Measurements from ENCODE around the gene SDK1. TPM values are rescaled to one million over a fixed set of nuclear protein-coding genes. Genes with fewer than 3 reads are reported as not detected.

The SDK1 gene
- total and polyA plus RNA-seq, 4 donors, result 1.9 to 46.3 (median 12.4) TPM

DNA sequence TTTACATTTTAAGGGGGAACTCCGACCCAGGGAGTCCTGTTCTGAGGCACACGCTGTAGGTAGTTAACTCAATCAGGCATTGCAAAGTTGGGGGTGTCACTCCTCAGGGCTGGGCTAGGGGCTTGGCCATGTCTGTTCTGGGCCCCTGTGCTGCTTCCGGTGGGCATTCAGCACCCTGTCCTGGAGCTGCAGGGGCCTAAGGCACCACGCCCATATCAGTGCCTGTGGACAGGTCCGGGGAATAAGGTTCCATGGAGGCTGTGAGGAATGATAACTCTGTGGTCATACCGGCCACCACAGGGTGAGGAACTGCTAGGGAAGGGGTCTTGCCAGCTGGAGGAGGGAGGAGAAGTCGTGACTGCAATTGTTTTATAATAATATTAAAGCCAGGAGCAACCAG, 842.0 kb downstream of the SDK1 start:
- Histone ChIP-seq H3K4me1 (ENCODE audit: control insufficient read depth in 1 of 2, insufficient read depth in 2 of 2, low read length in 2 of 2) (no peaks in the 10 kb centered on the region), H3K27me3 (ENCODE audit: control insufficient read depth in 1 of 2, insufficient read depth in 2 of 2, low read length in 1 of 2) (no peaks in the 10 kb centered on the region), H3K9me3 (ENCODE audit: control insufficient read depth, low read length) (no peaks in the 10 kb centered on the region), H3K4me3 (ENCODE audit: low read length in 2 of 2) (no peak overlapping the region), H3K36me3 (ENCODE audit: control insufficient read depth in 1 of 2, insufficient read depth in 2 of 2, low read length in 1 of 2) (no peaks in the 10 kb centered on the region), H3K27ac (ENCODE audit: low read depth in 1 of 2, low read length in 2 of 2) (no peak overlapping the region)
- DNase-seq, result peak in 1 of 2 donors; percentile 32
- ATAC-seq (ENCODE audit: low FRiP score), result no peak
- intact Hi-C loops (cut with DNase I), result no loop called here
- 85 to 95% methylated on average over 7 of the region's 7 CpGs for WGBS, 2 donors

DNA sequence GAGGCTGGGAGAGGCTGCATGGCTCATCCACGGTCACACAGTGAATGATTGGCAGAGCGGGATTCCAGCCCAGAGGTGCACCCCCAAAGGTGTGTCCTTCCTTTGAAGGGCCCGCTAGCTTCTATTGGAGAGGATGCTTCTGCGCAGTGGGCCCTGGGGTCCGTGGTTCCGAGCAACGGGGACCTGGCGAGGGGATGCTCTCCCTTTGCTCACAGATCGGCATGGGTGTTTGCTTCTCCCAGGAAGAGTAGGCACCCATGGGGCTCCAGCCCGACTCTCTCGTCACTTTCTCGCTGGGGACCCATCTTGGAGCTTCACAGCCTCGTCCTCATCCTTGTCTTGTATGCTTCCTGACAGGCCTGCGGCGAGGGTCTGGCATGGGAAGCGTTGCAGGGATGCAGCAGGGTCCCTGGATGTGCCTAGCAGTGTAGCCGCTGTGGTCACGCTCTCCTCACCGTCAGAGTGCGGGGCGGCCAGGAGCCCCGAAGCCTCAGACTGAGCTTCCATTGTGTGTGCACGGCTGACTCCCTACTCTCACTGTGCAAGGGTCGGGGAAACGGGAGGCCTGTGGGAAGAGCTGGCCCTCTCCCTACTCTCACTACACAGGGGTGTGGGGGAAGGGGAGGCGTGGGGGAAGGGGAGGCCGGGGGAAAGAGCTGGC, 842.6 kb downstream of the SDK1 start:
- intact Hi-C loops (cut with DNase I), result no loop called here
- peaks cover 0 to 1% of the 10 kb centered on the region in 2 donors for H3K36me3 ChIP-seq (ENCODE audit: control insufficient read depth in 1 of 2, insufficient read depth in 2 of 2, low read length in 1 of 2)
- no peak overlapping the region for H3K4me3 ChIP-seq (ENCODE audit: low read length in 2 of 2)
- ATAC-seq (ENCODE audit: low FRiP score) (no peak), DNase-seq (peak; percentile 45 to 67)
- 93 to 94% methylated on average over 27 of the region's 27 CpGs for WGBS, 2 donors
- H3K4me1 ChIP-seq (ENCODE audit: control insufficient read depth in 1 of 2, insufficient read depth in 2 of 2, low read length in 2 of 2), result no peaks in the 10 kb centered on the region
- no peaks in the 10 kb centered on the region for H3K9me3 ChIP-seq (ENCODE audit: control insufficient read depth, low read length)
- H3K27ac ChIP-seq (ENCODE audit: low read depth in 1 of 2, low read length in 2 of 2), result no peak overlapping the region
- H3K27me3 ChIP-seq (ENCODE audit: control insufficient read depth in 1 of 2, insufficient read depth in 2 of 2, low read length in 1 of 2), result no peaks in the 10 kb centered on the region

DNA sequence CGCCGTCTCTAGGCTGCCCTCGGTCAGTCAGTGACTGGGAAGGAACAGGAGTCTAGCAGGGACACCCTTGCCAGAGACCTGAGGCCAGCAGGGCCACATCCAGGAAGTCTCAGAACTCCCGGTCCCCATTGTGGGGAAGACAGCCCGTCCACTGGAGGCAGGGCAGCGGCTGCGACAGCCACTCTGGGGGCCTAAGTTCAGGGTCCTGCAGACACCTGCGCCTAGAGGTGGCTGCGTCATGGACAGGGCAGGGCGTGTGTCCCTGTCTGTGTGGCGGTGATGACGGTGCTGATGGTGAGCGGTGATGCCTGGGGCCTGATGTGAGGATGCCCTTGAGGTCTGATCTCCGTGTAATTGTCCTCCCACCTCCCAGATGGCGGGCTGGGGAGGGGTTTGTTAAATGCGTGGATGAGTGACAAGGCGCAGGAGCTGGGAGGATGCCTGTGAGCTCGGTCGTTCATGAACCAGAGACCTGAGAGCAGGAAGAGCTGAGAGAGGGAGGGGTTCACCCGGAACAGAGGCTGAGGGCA, 843.2 kb downstream of the SDK1 start:
- Histone ChIP-seq H3K4me1 (ENCODE audit: control insufficient read depth in 1 of 2, insufficient read depth in 2 of 2, low read length in 2 of 2) (no peaks in the 10 kb centered on the region), H3K27me3 (ENCODE audit: control insufficient read depth in 1 of 2, insufficient read depth in 2 of 2, low read length in 1 of 2) (no peaks in the 10 kb centered on the region), H3K9me3 (ENCODE audit: control insufficient read depth, low read length) (no peaks in the 10 kb centered on the region), H3K4me3 (ENCODE audit: low read length in 2 of 2) (no peak overlapping the region), H3K27ac (ENCODE audit: low read depth in 1 of 2, low read length in 2 of 2) (no peak overlapping the region), H3K36me3 (ENCODE audit: control insufficient read depth in 1 of 2, insufficient read depth in 2 of 2, low read length in 1 of 2) (peaks cover 0 to 1% of the 10 kb centered on the region in 2 donors)
- 47 to 52% methylated on average over 19 to 20 of the region's 20 CpGs for WGBS, 2 donors
- intact Hi-C loops (cut with DNase I), result no loop called here
- peak; percentile 45 to 51 for DNase-seq
- no peak for ATAC-seq (ENCODE audit: low FRiP score)

DNA sequence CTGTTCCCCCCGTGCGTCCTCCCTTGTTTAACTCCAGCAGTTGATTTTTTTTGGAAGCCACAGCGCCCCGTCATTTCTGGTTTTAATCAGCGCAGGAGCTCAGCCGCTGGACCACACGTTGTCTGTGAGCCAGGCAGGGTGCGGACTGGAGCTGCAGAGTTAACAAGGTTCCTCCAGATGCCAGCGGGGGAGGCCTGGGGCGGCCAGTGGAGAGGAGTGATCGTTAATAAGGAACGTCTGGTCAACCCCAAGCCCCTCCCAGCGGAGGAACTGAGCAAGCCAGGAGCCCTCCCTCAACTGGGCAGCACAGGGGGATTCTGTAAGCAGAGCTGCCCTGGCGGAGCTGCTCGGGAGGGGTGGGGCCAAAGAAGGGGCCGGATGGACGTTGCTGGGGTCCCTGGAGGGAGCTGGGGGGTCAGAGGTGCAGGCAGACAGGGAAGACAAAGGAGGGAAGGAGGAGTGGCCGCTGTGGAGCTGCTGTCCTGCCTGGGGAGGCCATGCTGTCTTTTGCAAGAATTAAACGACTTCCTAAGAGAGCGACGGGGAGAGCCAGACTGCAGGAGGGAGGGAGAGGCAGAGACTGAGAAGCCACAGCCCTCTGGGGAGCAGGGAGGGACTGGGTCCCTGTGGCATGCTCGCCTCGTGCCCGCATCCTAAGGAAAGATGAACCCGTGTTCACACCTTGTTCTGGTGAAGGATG, 843.9 kb downstream of the SDK1 start:
- H3K27ac ChIP-seq (ENCODE audit: low read depth in 1 of 2, low read length in 2 of 2), result no peak overlapping the region
- H3K9me3 ChIP-seq (ENCODE audit: control insufficient read depth, low read length), result no peaks in the 10 kb centered on the region
- peak; percentile 66 for ATAC-seq (ENCODE audit: low FRiP score)
- intact Hi-C loops (cut with DNase I), result no loop called here
- WGBS, 2 donors, result 15 to 16% methylated on average over 25 of the region's 25 CpGs
- no peaks in the 10 kb centered on the region for H3K27me3 ChIP-seq (ENCODE audit: control insufficient read depth in 1 of 2, insufficient read depth in 2 of 2, low read length in 1 of 2)
- no peak overlapping the region for H3K4me3 ChIP-seq (ENCODE audit: low read length in 2 of 2)
- DNase-seq, result peak; percentile 67 to 81
- no peaks in the 10 kb centered on the region for H3K4me1 ChIP-seq (ENCODE audit: control insufficient read depth in 1 of 2, insufficient read depth in 2 of 2, low read length in 2 of 2)
- H3K36me3 ChIP-seq (ENCODE audit: control insufficient read depth in 1 of 2, insufficient read depth in 2 of 2, low read length in 1 of 2), result peaks cover 0 to 1% of the 10 kb centered on the region in 2 donors

DNA sequence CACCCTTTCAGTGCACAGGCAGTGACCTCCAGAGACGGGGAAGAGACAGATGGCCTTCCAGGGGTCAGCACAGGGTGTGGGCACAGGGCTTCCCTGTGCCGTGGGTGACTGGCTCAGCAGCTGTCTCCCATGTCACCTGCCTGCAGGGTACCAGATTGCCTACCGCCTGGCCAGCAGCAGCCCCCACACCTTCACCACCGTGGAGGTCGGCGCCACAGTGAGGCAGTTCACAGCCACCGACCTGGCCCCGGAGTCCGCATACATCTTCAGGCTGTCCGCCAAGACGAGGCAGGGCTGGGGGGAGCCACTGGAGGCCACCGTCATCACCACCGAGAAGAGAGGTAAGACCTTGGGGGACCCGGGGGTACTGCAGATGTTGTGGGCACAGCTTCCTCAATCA, 844.5 kb downstream of the SDK1 start:
- intact Hi-C loops (cut with DNase I), result no loop called here
- ATAC-seq (ENCODE audit: low FRiP score) (no peak), DNase-seq (peak; percentile 42 to 71)
- no peak overlapping the region for H3K4me3 ChIP-seq (ENCODE audit: low read length in 2 of 2)
- H3K9me3 ChIP-seq (ENCODE audit: control insufficient read depth, low read length), result no peaks in the 10 kb centered on the region
- peaks cover 0 to 1% of the 10 kb centered on the region in 2 donors for H3K36me3 ChIP-seq (ENCODE audit: control insufficient read depth in 1 of 2, insufficient read depth in 2 of 2, low read length in 1 of 2)
- whole genome bisulfite sequencing, 2 donors, result 93% methylated on average over 14 of the region's 14 CpGs
- H3K4me1 ChIP-seq (ENCODE audit: control insufficient read depth in 1 of 2, insufficient read depth in 2 of 2, low read length in 2 of 2), result no peaks in the 10 kb centered on the region
- H3K27ac ChIP-seq (ENCODE audit: low read depth in 1 of 2, low read length in 2 of 2), result no peak overlapping the region
- no peaks in the 10 kb centered on the region for H3K27me3 ChIP-seq (ENCODE audit: control insufficient read depth in 1 of 2, insufficient read depth in 2 of 2, low read length in 1 of 2)

DNA sequence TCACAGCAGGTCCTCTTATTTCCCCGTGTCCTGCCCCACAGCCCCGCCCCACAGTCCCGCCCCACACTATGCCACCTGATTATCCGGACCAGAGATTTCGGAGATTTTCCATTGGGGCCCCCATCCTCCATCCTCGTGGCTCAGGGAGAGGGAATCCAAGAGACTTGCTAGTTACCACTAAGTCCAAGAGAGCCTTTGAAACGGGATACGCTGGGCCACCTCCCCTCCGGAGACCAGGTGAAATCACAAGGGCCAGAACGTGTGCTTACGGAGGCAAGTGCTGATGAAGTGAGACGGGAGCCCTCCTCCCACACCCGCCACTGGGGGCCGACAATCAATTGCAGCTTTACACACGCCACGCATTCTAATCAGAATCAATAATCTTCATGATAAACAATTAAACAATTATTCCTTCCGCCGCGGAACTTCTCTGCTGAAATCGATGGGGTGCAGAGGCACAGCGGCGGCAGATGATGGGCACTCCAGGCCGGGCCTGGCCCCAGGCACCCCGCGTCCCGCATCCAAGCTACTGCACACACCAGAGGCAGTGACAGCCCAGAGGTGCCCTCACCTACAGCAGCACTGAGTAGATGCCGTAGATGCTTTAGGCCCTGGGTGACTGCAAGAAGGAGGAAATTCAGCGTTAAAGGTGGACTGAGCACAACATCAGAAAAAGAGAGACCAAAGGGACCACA, 847.0 kb downstream of the SDK1 start:
- ATAC-seq (ENCODE audit: low FRiP score), result no peak
- no peak overlapping the region for H3K27ac ChIP-seq (ENCODE audit: low read depth in 1 of 2, low read length in 2 of 2)
- intact Hi-C loops (cut with DNase I), result no loop called here
- no peaks in the 10 kb centered on the region for H3K4me1 ChIP-seq (ENCODE audit: control insufficient read depth in 1 of 2, insufficient read depth in 2 of 2, low read length in 2 of 2)
- peaks cover 0 to 3% of the 10 kb centered on the region in 2 donors for H3K36me3 ChIP-seq (ENCODE audit: control insufficient read depth in 1 of 2, insufficient read depth in 2 of 2, low read length in 1 of 2)
- WGBS, 2 donors, result 90% methylated on average over 28 of the region's 28 CpGs
- H3K27me3 ChIP-seq (ENCODE audit: control insufficient read depth in 1 of 2, insufficient read depth in 2 of 2, low read length in 1 of 2), result no peaks in the 10 kb centered on the region
- no peak for DNase-seq
- H3K4me3 ChIP-seq (ENCODE audit: low read length in 2 of 2), result no peak overlapping the region
- H3K9me3 ChIP-seq (ENCODE audit: control insufficient read depth, low read length), result no peaks in the 10 kb centered on the region

DNA sequence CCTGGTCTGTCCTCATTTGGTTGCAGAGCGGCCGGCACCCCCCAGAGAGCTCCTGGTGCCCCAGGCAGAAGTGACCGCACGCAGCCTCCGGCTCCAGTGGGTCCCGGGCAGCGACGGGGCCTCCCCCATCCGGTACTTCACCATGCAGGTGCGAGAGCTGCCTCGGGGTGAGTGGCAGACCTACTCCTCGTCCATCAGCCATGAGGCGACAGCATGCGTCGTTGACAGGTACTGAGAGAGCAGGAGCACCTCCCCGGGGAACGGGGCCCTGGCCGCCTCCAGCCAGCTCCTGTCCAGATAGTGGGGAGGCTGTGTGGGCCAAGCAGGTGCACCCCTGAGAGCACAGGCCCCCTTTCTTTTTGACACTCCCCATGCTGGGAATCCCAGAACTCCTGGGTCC, 848.2 kb downstream of the SDK1 start:
- H3K27me3 ChIP-seq (ENCODE audit: control insufficient read depth in 1 of 2, insufficient read depth in 2 of 2, low read length in 1 of 2), result no peaks in the 10 kb centered on the region
- H3K27ac ChIP-seq (ENCODE audit: low read depth in 1 of 2, low read length in 2 of 2), result no peak overlapping the region
- intact Hi-C loops (cut with DNase I), result no loop called here
- H3K36me3 ChIP-seq (ENCODE audit: control insufficient read depth in 1 of 2, insufficient read depth in 2 of 2, low read length in 1 of 2), result peaks cover 0 to 3% of the 10 kb centered on the region in 2 donors
- WGBS, 2 donors, result 85 to 87% methylated on average over 18 of the region's 18 CpGs
- peak in 1 of 2 donors; percentile 67 for DNase-seq
- H3K4me3 ChIP-seq (ENCODE audit: low read length in 2 of 2), result no peak overlapping the region
- no peak for ATAC-seq (ENCODE audit: low FRiP score)
- H3K9me3 ChIP-seq (ENCODE audit: control insufficient read depth, low read length), result no peaks in the 10 kb centered on the region
- H3K4me1 ChIP-seq (ENCODE audit: control insufficient read depth in 1 of 2, insufficient read depth in 2 of 2, low read length in 2 of 2), result no peaks in the 10 kb centered on the region

DNA sequence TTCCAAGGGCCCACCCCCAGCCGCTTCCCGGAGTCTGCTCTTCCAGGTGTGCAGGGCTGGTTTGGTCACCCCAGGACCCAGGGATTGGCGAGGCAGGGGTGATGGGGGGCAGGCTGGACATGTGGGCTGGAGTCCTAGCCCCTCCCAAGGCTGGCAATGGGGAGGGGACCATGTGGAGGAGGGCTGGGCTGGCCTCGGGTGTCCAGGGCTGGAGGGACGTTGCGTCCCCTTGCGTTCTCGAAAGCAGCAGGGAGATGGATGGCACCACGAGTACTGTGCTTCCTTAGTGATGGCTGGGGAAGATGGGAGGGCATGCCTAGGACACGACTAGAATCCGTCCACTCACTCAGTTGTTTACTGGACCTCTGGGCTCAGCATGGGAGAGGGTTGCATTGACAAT, 848.6 kb downstream of the SDK1 start:
- DNase-seq (no peak), ATAC-seq (ENCODE audit: low FRiP score) (no peak)
- Histone ChIP-seq H3K4me3 (ENCODE audit: low read length in 2 of 2) (no peak overlapping the region), H3K27ac (ENCODE audit: low read depth in 1 of 2, low read length in 2 of 2) (no peak overlapping the region), H3K36me3 (ENCODE audit: control insufficient read depth in 1 of 2, insufficient read depth in 2 of 2, low read length in 1 of 2) (peaks cover 0 to 3% of the 10 kb centered on the region in 2 donors), H3K9me3 (ENCODE audit: control insufficient read depth, low read length) (no peaks in the 10 kb centered on the region), H3K4me1 (ENCODE audit: control insufficient read depth in 1 of 2, insufficient read depth in 2 of 2, low read length in 2 of 2) (no peaks in the 10 kb centered on the region), H3K27me3 (ENCODE audit: control insufficient read depth in 1 of 2, insufficient read depth in 2 of 2, low read length in 1 of 2) (no peaks in the 10 kb centered on the region)
- intact Hi-C loops (cut with DNase I), result no loop called here
- WGBS, 2 donors, result 90 to 95% methylated on average over 10 to 11 of the region's 11 CpGs
